ENCODE results near the gene E2F3. TPM values are rescaled to one million over a fixed set of nuclear protein-coding genes. Genes with fewer than 3 reads are reported as not detected.

Gene E2F3
- total RNA-seq, 4 donors from 2014 or later = 4.2 to 7.4 (median 6.9) TPM

DNA sequence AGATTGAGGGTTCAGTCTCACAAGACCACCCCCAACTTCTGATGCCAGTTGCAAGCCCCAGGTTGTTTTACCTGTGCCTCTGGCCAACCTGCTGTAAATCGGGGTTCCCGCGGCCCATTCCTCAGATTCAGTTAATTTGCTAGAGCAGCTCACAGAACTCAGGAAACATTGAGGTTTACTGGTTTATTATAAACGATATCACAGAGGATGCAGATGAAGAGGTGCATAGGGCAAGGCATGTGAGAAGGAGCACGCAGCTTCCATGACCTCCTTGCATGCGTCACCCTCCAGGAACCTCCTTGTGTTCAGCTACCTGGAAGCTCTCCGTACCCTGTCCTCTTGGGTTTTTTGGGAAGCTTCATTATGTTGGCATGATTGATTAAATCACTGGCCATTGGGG lies 66.5 kb downstream of the E2F3 start:
- no peaks in the 10 kb centered on the region for H3K36me3 ChIP-seq
- no peaks in the 10 kb centered on the region for H3K9me3 ChIP-seq
- H3K4me1 ChIP-seq = no peaks in the 10 kb centered on the region
- DNase-seq = no peak
- TF ChIP-seq POLR2A (IDR thresholded peaks at IDR 0.05) = no peak
- TF ChIP-seq, protein P1, sequence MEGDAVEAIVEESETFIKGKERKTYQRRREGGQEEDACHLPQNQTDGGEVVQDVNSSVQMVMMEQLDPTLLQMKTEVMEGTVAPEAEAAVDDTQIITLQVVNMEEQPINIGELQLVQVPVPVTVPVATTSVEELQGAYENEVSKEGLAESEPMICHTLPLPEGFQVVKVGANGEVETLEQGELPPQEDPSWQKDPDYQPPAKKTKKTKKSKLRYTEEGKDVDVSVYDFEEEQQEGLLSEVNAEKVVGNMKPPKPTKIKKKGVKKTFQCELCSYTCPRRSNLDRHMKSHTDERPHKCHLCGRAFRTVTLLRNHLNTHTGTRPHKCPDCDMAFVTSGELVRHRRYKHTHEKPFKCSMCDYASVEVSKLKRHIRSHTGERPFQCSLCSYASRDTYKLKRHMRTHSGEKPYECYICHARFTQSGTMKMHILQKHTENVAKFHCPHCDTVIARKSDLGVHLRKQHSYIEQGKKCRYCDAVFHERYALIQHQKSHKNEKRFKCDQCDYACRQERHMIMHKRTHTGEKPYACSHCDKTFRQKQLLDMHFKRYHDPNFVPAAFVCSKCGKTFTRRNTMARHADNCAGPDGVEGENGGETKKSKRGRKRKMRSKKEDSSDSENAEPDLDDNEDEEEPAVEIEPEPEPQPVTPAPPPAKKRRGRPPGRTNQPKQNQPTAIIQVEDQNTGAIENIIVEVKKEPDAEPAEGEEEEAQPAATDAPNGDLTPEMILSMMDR (IDR thresholded peaks at IDR 0.05) = no peak
- no peaks in the 10 kb centered on the region for H3K27me3 ChIP-seq
- H3K4me3 ChIP-seq = no peak overlapping the region
- no peak overlapping the region for H3K27ac ChIP-seq

DNA sequence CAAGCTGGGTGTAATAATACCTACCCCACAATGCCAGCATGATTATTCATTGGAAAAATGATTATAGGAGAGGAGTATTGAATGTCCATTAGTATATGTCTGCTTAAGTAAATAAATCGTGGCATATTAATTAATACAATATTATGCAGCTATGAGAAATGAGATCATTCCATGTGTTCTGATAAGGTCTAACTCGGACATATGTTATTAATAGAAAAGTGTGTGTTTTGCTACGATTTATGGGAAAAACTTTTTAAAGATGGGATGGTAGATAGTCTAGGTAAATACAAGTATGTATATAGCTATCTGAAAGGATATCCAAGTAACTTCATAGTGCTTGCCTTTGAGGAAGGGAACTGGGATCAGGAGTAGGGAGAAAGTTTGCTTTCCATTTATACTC lies 71.1 kb downstream of the E2F3 start:
- no peak overlapping the region for H3K27ac ChIP-seq
- no peak overlapping the region for H3K4me3 ChIP-seq
- H3K27me3 ChIP-seq = no peaks in the 10 kb centered on the region
- TF ChIP-seq, protein P1 (IDR thresholded peaks at IDR 0.05) = no peak
- no peak for TF ChIP-seq POLR2A (IDR thresholded peaks at IDR 0.05)
- no peak for DNase-seq
- H3K9me3 ChIP-seq = no peaks in the 10 kb centered on the region
- H3K4me1 ChIP-seq = no peaks in the 10 kb centered on the region
- no peaks in the 10 kb centered on the region for H3K36me3 ChIP-seq

DNA sequence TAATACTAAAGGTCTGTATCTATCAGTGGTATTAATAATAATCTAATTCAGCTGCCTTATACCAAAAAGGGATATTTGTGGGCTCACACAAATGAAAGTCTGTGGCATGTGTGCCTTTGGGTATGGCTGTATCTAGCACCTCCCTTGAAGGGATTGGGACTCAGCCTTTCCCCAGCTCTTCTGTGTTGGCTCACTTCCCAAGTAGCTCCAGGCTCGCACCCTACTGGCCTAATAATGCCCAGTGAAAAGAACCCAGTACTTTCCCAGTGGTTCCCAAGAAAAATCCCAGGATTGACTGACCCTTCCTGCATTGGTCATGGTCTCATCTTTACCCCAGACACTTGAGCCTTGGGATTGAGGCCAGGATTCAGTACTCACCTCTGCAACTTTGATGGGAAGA lies 71.8 kb downstream of the E2F3 start:
- no peak for DNase-seq
- H3K9me3 ChIP-seq = no peaks in the 10 kb centered on the region
- TF ChIP-seq, protein P1 (IDR thresholded peaks at IDR 0.05) = no peak
- no peak for TF ChIP-seq POLR2A (IDR thresholded peaks at IDR 0.05)
- no peak overlapping the region for H3K4me3 ChIP-seq
- H3K27ac ChIP-seq = no peak overlapping the region
- no peaks in the 10 kb centered on the region for H3K4me1 ChIP-seq
- H3K36me3 ChIP-seq = no peaks in the 10 kb centered on the region
- no peaks in the 10 kb centered on the region for H3K27me3 ChIP-seq

DNA sequence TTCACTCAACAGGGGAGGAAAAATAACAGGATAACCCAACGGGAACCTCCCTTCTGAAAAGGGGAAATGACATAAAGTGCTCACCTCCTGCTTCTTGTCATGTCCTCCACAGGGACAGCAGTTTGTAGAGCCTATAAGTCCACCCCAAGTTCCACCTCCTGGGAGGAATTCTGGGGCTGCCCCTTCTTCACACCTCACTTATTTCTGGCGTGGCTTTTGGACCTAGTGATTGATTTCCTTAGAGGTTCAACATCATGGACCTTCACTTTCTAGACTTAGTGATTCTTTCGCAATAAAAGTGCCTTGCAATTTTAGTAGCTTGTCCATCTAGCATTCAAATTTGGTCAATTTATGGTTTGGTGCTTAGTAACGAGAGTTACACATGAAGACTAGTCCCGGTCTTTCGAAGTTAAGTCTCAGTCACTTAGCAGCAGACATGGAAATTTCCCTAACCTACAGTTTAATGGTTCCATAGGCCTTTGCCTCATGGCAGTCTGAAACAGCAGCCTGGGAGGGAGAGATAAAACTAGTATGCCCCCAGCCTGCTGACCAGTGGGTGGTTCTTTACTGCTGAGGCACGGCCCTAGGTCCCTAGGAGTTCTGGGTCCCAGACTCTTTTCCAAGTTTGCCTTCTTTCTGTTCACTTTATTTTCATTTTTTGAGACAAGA lies 73.3 kb downstream of the E2F3 start:
- H3K9me3 ChIP-seq = no peaks in the 10 kb centered on the region
- H3K4me1 ChIP-seq = no peaks in the 10 kb centered on the region
- DNase-seq = no peak
- no peaks in the 10 kb centered on the region for H3K36me3 ChIP-seq
- H3K27me3 ChIP-seq = no peaks in the 10 kb centered on the region
- H3K27ac ChIP-seq = no peak overlapping the region
- TF ChIP-seq, protein P1 (IDR thresholded peaks at IDR 0.05) = no peak
- TF ChIP-seq POLR2A (IDR thresholded peaks at IDR 0.05) = no peak
- H3K4me3 ChIP-seq = no peak overlapping the region

DNA sequence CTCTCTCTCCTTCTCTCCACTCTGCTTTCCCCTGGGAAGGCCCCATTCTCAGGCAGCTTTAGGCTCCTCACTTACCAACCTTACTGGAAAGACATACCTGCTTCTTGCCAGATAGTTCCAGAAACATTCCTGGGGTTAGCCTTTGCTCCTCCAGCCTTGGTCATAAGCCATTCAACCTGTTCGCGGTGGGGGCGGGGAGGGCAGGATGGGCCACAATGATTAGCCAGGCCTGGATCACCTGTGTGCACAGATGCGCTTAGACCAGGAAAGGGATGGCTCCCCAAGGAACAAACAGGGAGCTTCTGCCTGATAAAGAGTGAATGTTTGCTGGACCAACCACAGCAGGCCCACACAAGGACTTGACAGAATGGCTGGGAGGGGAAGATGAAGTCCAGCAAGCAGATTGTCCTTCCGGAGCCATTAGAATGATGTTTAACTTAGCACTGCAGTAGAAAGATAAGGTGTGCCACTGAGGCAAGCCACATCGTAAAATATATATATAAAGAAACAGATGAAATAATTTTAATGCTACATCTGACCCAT lies 74.9 kb downstream of the E2F3 start:
- TF ChIP-seq, protein P1 (IDR thresholded peaks at IDR 0.05) = no peak
- no peak for TF ChIP-seq POLR2A (IDR thresholded peaks at IDR 0.05)
- H3K4me1 ChIP-seq = no peaks in the 10 kb centered on the region
- no peak overlapping the region for H3K27ac ChIP-seq
- DNase-seq = peak in 2 of 3 donors; percentile 47 to 54
- H3K4me3 ChIP-seq = no peak overlapping the region
- no peaks in the 10 kb centered on the region for H3K36me3 ChIP-seq
- H3K9me3 ChIP-seq = no peaks in the 10 kb centered on the region
- no peaks in the 10 kb centered on the region for H3K27me3 ChIP-seq
